ENCODE results near the gene IQSEC3.
"Not testable (repeated sequence)": the region's sequence is repeated elsewhere in the genome, so short reads cannot be mapped to it uniquely, and the experiment has no call there.

The IQSEC3 gene

DNA sequence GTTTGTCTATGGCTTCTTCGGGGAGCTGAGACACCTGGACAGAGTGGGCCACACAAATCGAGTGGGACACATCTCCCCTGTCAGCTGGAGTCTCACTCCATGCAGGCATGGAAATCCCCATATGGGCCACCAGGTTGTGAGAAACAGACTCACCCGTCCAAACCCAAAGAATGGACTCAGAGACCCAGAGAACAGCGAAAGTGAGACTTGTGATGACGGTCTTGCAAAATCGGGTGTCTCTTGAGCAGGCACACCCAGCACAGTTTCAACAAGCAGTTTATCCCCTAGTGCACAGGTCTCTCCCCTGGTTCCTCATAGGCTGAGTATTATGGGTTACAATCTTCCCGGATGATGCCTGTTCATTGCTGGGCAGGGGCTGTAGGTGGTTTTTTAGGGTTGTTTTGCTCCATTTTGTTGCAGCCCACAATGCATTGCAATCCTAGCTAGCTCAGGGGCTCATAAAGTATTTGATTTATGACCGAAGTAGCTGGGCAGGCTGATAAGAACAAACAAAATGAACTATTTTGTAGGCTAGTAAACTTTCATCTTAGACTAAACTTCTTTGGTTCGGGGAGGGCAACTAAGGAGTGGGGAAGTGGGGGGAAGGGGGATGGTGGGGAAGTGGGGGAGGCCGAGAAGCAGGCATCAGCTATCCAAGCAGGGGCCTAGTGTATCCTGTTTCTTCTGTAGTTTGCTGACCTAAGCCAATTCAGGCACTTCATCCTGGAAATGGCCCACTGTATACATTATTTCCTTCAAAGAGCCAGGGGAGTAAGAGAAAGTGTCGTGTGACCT is 45.3 kb downstream of the IQSEC3 start:
- DNase-seq (ENCODE audit: low read depth, low spot score): no peak

DNA sequence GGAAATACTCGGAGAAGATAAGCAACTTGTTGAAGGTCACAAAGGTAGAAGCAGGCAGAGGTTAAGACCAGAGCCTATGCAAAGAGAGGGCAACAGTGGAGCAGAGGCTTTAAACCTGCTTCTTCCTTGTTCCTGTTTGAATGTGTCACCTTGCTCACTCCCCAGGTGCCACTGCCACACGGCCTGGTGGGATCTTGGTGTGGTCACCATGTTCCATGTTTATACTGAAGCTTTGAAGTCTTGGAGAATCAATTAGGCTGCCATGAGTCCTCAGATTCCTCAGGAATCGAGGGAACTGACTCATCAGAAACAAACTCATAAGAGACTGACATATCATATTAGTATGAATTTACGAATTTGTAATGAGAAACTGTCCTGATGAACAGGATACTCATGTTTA is 46.8 kb downstream of the IQSEC3 start:
- DNase-seq (ENCODE audit: low read depth, low spot score): no peak

DNA sequence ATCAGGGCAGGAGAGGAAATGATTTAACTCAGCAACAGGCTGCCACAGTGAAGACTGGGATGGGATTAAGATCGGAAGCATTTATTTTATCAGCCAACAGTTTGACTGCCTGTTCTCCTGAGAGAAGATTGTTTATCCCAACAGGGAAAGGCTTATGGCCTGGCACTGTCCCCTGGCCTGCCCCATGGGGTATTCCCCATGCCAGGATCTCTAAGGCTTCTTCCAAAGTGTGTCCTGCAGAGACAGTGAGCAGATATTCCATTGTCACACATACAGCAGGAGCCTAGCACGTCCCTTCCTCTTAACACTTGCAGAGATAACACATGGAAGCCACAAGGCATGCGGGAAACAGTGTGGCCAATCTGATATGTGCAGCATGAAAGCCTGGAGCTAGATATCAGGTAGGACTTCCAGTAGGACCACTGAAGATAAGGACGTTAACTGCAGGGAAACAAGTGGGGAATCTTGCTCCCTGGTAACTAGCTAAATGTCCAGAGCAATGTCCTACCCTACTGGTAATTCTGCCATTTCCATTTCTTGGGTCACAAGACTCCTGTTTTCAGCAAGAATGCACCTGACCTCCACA is 48.2 kb downstream of the IQSEC3 start:
- no peak for DNase-seq (ENCODE audit: low read depth, low spot score)

- DNase-seq (ENCODE audit: low read depth, low spot score): no peak
Measured at GRCh38 chr12:115518-115917, 49.0 kb downstream of the IQSEC3 start.

DNA sequence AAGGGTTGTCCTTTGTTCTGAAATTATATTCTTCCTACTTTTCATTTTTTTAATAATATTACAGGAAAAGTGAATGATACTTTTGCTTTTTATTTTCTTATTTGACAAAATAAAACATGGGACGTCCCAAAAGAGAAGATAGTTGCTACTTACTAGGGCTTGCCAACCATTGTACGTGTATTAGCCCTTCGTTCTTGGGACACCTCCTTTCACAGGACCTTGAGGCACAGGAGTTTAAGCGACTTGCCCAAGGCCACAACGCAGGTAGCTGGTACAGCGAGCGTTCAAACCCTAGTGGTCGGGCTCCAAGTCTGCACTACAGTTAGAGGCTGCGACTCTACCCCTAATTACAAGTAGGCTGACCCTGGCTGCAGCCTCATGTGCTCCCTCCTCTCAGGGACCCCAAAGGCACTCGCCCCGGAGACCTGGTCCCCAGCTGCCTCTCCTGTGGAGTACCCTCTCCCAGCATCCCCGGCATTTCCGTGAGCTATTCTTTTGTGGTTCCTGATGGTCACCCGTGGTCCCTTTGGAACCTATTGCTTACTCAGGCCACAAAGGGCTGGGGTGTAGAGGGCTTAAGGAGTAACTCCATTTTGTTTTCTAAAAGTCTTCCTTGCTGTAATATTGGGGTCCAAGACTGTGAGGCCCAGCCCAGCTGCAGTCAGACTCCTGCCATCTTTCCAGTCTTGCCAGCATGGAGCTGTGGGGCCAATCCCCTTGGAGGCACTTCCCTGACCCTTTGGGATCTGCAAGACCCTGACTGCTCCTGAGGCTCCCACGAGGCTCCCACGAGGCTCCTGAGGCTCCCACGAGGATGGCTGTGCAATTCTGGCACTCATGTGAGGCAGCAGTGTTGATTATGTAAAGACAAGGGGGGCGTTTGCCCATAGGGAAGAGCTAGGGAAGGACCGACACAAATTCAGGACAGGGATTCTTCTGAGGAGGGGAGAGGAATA is 49.7 kb downstream of the IQSEC3 start:
- no peak for DNase-seq (ENCODE audit: low read depth, low spot score)

DNA sequence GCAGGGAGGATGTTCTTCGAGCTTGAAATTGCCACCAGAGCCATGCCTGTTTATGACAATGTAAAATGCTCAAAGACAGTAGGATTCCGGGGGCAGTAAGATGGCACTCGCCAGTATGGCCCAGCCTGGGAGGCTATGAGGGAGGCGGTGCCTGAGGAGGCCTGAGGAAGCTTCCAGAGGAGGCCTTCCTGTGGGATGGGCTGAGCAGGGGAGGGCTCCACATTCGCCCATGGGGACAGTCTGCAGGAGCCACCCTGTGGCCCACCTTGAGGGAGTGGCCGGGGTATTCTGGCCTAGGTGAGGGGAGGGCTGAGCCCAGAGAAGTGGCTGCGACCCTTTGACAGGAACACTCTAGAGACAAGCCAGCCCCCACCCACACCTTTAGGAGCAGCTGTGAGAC is 50.7 kb downstream of the IQSEC3 start:
- no peak for DNase-seq (ENCODE audit: low read depth, low spot score)

GRCh38 chr12:117816-118345 is 51.3 kb downstream of the IQSEC3 start:
- DNase-seq (ENCODE audit: low read depth, low spot score): no peak

DNA sequence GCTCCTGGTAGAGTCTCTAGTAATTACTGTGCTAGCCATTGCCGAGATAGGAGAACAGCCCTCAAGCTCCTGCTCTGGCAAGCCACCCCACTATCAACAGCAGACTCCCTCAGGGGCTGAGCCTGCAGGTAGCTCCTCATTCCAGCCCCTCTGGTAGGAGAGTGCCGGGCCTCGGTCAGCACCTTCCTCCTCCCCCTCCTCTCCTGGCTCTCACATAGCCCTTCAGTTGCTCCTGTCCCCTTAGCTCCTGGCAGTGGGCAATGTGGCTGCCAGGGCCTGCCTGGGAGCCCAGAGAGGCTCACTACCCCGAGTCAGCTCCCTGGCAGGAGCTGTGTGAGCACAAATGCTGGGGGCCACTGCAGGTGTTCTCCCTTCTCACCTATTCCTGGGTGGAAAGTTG is 52.0 kb downstream of the IQSEC3 start:
- no peak for DNase-seq (ENCODE audit: low read depth, low spot score)

- DNase-seq (ENCODE audit: low read depth, low spot score): no peak
Measured at GRCh38 chr12:120951-121350, 54.4 kb downstream of the IQSEC3 start.

- no peak for DNase-seq (ENCODE audit: low read depth, low spot score)
Measured at GRCh38 chr12:121647-122046, 55.1 kb downstream of the IQSEC3 start.

DNA sequence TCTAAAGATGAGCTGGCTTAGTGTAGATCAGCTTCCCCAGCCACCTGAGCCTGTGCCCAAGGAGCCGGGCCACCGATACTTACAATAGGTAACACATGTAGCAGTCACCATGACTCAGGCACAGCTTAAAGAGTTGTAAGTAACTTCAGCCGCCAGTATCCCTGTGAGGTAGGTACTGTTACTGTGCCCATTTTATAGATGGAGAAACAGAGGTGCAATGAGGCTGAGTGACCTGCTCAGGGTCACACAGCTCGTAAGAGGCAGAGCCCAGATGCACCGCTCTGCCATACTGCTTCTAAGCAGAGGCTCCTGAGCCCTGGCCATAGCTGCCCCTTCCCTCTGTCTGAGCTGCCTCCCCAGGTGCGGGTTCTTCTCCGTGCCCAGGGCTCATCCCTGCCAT is 58.5 kb downstream of the IQSEC3 start:
- no peak for DNase-seq (ENCODE audit: low read depth, low spot score)

DNA sequence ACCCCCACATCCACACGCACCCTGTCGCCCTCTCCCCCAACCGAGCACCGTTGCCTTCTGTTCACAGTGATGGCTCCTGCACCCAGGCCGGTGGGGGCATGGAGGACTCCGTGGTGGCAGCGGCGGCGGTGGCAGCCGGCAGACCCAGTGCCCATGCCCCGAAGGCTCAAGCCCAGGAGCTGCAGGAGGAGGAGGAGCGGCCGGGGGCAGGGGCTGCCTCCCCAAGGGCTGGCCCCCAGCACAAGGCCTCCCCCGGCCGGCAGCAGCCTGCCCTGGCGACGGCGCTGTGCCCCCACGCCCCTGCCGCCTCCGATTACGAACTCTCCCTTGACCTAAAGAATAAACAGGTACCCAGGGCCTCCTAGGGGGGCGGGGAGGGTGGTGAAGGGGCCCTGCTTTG is 59.0 kb downstream of the IQSEC3 start:
- DNase-seq (ENCODE audit: low read depth, low spot score): no peak

DNA sequence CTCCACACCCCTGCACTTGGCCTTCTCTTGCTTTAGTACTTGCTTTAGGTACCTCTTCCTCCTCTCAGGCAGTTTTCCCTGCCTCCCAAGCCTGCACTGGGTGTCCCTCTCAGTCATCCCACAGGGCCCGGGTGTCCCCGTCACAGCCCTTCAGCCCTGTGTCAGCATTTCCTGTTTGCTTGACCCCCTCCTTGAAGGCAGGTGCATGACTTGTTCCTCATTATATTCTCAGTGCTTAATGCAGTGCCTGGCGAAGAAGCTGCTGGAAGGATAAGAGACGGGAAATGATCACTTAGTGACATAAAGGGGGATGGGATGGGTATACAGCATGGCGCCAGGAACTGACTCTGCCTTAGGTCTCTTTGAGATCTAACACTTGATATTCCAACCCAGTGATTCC is 61.5 kb downstream of the IQSEC3 start:
- DNase-seq (ENCODE audit: low read depth, low spot score): no peak

DNA sequence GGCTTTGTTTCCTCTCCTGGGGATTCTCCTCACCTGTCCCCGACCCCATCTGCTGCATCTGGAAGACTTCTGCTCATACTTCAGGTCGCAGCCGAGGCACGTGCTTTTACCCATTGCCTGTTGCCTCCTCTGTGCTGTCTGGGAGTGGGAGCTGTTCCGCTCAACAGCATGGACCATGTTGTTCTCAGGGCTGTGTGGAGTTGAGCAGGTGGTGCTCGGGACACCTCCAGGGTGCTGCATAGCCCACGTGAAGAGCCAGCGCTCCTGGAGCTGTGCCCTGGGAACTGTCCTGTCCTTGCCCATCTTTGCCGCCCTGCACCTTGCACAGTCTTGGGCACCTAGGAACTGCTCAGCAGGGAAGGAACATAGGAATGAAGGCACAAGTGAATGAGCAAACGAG is 62.4 kb downstream of the IQSEC3 start:
- DNase-seq (ENCODE audit: low read depth, low spot score): no peak

- no peak for DNase-seq (ENCODE audit: low read depth, low spot score)
Measured at GRCh38 chr12:130519-130918, 64.0 kb downstream of the IQSEC3 start.

DNA sequence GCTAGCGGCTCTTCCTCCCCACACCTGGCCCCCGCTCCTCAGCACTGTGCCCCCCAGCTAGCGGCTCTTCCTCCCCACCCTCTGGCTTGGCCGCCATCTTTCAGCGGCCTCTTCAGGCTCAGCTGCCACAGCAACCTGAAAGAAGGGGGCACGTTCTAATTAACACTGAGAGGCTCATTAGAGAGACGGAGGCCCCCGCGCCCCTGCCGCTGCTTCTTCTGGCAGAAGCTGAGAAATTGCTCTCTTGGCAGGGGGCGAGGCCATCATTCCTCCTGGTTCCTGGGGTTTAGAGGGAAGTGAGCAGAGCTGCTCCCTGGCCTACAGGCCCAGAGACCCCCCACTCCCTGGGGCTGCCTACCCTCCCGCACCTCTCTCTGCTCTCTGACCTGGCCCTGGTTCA is 64.4 kb downstream of the IQSEC3 start:
- DNase-seq (ENCODE audit: low read depth, low spot score): no peak

GRCh38 chr12:131732-132495 is 65.3 kb downstream of the IQSEC3 start:
- DNase-seq (ENCODE audit: low read depth, low spot score): no peak

DNA sequence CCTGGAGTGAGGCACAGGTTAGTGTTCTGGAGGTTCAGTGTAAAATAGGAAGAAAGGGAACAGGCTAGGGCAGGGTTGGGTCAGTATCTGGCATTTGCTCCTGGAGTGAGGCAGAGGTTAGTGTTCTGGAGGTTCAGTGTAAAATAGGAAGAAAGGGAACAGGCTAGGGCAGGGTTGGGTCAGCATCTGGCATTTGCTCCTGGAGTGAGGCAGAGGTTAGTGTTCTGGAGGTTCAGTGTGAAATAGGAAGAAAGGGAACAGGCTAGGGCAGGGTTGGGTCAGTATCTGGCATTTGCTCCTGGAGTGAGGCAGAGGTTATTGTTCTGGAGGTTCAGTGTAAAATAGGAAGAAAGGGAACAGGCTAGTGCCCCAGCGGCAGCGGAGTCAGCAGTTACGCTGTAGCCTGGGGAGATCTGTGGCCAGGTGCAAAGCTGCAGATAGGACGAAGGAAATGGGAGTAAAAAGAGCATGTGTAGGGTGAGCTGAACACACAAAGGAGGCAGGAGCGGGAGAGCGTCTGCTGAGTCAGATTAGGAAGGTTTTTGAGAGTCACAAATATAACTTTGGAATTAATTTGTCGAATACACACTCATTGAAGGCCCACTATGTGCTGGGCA is 67.2 kb downstream of the IQSEC3 start:
- not testable (repeated sequence) for DNase-seq (ENCODE audit: low read depth, low spot score)

DNA sequence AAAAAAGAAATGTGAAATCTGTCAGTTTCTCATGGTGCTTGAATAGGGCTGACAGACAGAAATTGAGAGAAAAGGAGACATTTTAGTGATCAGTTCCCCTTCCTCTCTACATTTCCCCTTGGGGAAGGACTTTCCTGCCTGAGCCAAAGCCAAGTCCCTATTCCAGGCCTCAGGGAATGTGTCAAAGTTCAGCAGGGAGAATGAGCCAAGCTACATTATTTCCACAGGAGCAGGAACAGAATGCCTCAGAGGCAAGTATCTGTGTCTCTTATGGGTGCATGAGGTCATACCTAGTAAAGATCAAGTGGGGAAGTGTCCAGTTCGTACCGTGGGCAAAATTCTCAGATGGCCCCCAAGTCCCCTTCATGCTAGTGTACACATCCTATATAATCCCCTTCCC is 68.6 kb downstream of the IQSEC3 start:
- no peak for DNase-seq (ENCODE audit: low read depth, low spot score)

DNA sequence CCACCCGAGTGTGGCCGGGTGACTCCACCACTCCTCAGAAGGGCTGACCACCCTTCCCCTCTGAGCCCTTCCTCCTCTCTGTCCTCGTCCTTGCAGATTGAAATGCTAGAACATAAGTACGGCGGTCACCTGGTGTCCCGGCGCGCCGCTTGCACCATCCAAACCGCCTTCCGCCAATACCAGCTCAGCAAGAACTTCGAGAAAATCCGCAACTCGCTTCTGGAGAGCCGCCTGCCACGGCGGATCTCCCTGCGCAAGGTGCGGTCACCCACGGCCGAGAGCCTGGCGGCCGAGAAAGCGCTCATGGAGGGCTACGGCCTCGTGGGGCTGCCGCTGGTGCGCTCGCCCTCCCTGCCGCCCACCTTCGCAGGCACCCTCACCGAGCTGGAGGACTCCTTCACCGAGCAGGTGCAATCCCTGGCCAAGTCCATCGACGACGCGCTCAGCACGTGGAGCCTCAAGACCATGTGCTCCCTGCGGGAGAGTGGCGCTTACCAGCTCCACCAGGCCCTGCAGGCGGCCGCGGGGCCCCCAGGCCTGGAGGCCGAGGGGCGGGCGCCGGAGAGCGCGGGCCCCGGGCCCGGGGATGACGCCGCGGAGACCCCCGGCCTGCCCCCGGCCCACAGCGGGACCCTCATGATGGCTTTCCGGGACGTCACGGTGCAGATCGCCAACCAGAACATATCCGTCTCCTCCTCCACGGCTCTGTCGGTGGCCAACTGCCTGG is 71.8 kb downstream of the IQSEC3 start:
- DNase-seq (ENCODE audit: low read depth, low spot score): no peak
